NB4 (cell line): Measurements from ENCODE around the gene PDP2.

Experiments
- CTCF ChIP-seq: IDR thresholded peaks from one replicate; pipeline ENCODE4 v1.5.1; 2012; ENCODE audit warnings: low read depth, low read length
- MAX ChIP-seq: IDR thresholded peaks from 2 replicates; pipeline ENCODE4 v1.6.1; 2011; ENCODE audit warnings: low read depth, low read length
- MYC ChIP-seq: IDR thresholded peaks from 2 replicates; pipeline ENCODE4 v1.6.1; 2011; ENCODE audit warnings: low read depth, low read length
- POLR2A ChIP-seq: IDR thresholded peaks from 2 replicates; pipeline ENCODE4 v1.6.1; 2011; ENCODE audit warnings: mild to moderate bottlenecking; ENCODE audit not compliant: insufficient read length; ENCODE audit errors: extremely low read depth

GRCh38 chr16:66906916-66907836 is 26.9 kb downstream of the PDP2 start:
- TF ChIP-seq CTCF = no peak
- no peak for TF ChIP-seq POLR2A
- no peak for TF ChIP-seq MAX
- TF ChIP-seq MYC = no peak
